H1 (cell line): ENCODE measurements around the gene MRRF. TPM values are rescaled to one million over a fixed set of nuclear protein-coding genes. Genes with fewer than 3 reads are reported as not detected.

Experiments used
- CTCF ChIA-PET: fragments of 300-600 bp; sonication (Branson Sonifier 250); formaldehyde crosslinking; loops from one replicate; lab custom pipeline; 2021; ENCODE audit not compliant: partially characterized antibody; lab: Charles Lee
- POLR2A ChIA-PET: fragments of 300-600 bp; sonication (Branson Sonifier 250); formaldehyde crosslinking; loops from one replicate; lab custom pipeline; 2021; ENCODE audit warnings: inconsistent platforms; ENCODE audit not compliant: partially characterized antibody; lab: Charles Lee
- DNase-seq, 2 experiments: peaks; one replicate each; pipeline versions ENCODE4 v3.0.0 to v3.0.0-alpha.2; 2010 to 2022; ENCODE audit warnings: low spot score in 2 of 2, low read depth in 1 of 2, mixed read lengths in 1 of 2
- FAIRE-seq: peaks from 2 replicates; lab custom pipeline; 2011; peaks lifted over from hg19 to GRCh38; lab: Jason Lieb, UNC
- H2AFZ ChIP-seq: 2 replicates; pipeline ENCODE4 v1.8.1; 2012; ENCODE audit warnings: low read length, inconsistent platforms
- H2AK5ac ChIP-seq: 2 replicates; pipeline ENCODE4 v1.6.1; 2013; ENCODE audit warnings: low read depth, low read length
- H2BK120ac ChIP-seq: replicated peaks from 2 replicates; pipeline ENCODE3; 2013; ENCODE audit warnings: low read depth, low read length, inconsistent platforms
- H2BK12ac ChIP-seq: 2 replicates; pipeline ENCODE4 v1.6.1; 2013; ENCODE audit warnings: low read depth, low read length
- H2BK15ac ChIP-seq: 2 replicates; pipeline ENCODE4 v1.6.1; 2013; ENCODE audit warnings: low read length
- H2BK20ac ChIP-seq: 2 replicates; pipeline ENCODE4 v1.6.1; 2013; ENCODE audit warnings: low read length
- H2BK5ac ChIP-seq: 2 replicates; pipeline ENCODE4 v1.6.1; 2013; ENCODE audit warnings: low read depth, low read length
- H3K14ac ChIP-seq: 2 replicates; pipeline ENCODE4 v1.6.1; 2013; ENCODE audit warnings: inconsistent platforms; ENCODE audit not compliant: insufficient read length
- H3K18ac ChIP-seq: 2 replicates; pipeline ENCODE4 v1.6.1; 2013; ENCODE audit warnings: low read length; ENCODE audit errors: extremely low read depth
- H3K23ac ChIP-seq: 2 replicates; pipeline ENCODE4 v1.6.1; 2013; ENCODE audit warnings: inconsistent platforms; ENCODE audit not compliant: insufficient read length
- H3K23me2 ChIP-seq: 2 replicates; pipeline ENCODE4 v1.6.1; 2013; ENCODE audit warnings: low read depth, low read length
- H3K27ac ChIP-seq: 2 replicates; pipeline ENCODE4 v1.6.1; 2011; ENCODE audit warnings: low read depth, low read length, inconsistent platforms
- H3K27me3 ChIP-seq, 4 experiments: replicated peaks in 1 of 4; 1 replicate in 1 of 4; 2 replicates in 3 of 4; pipeline versions ENCODE4 v1.6.1 to v1.8.1; 2011 to 2013; ENCODE audit warnings: low read length in 3 of 4, mild to moderate bottlenecking in 3 of 4, inconsistent platforms in 2 of 4, mixed read lengths in 2 of 4, moderate library complexity in 1 of 4; ENCODE audit not compliant: control insufficient read depth in 3 of 4, insufficient read depth in 3 of 4; ENCODE audit errors: extremely low read depth in 1 of 4
- H3K36me3 ChIP-seq, 4 experiments: 2 replicates each; pipeline versions ENCODE4 v1.6.1 to v1.8.1; 2011 to 2013; ENCODE audit warnings: mild to moderate bottlenecking in 4 of 4, low read length in 3 of 4, moderate library complexity in 2 of 4, control low read depth in 1 of 4, inconsistent platforms in 1 of 4; ENCODE audit not compliant: insufficient read depth in 4 of 4, control insufficient read depth in 2 of 4
- H3K4ac ChIP-seq: replicated peaks from 2 replicates; pipeline ENCODE3; 2013; ENCODE audit warnings: low read length, low read depth, mixed read lengths, inconsistent platforms; ENCODE audit not compliant: insufficient read length
- H3K4me1 ChIP-seq, 4 experiments: replicated peaks in 1 of 4; 1 replicate in 1 of 4; 2 replicates in 3 of 4; pipeline versions ENCODE4 v1.6.1 to v1.8.1; 2011 to 2013; ENCODE audit warnings: low read length in 3 of 4, inconsistent platforms in 2 of 4, mixed read lengths in 1 of 4; ENCODE audit not compliant: insufficient read depth in 4 of 4, control insufficient read depth in 3 of 4
- H3K4me2 ChIP-seq, 2 experiments: 2 replicates each; pipeline versions ENCODE4 v1.6.1 to v1.8.1; 2011 to 2013; ENCODE audit warnings: low read depth in 2 of 2, low read length in 2 of 2, control low read depth in 1 of 2, inconsistent platforms in 1 of 2, mild to moderate bottlenecking in 1 of 2; ENCODE audit not compliant: insufficient read depth in 1 of 2
- H3K4me3 ChIP-seq, 4 experiments: fragments of 200-600, 300-600 bp in 1 of 4; sonication (generic), shearing (Covaris generic), sonication (Bioruptor Twin) in 1 of 4; 2 replicates each; pipeline versions ENCODE4 v1.5.1 to v1.8.1; 2011 to 2016; ENCODE audit warnings: low read length in 4 of 4, low read depth in 3 of 4, control low read depth in 2 of 4, inconsistent platforms in 2 of 4, mild to moderate bottlenecking in 2 of 4, mixed read lengths in 1 of 4, moderate library complexity in 1 of 4; ENCODE audit not compliant: insufficient read depth in 2 of 4; ENCODE audit errors: extremely low read depth in 1 of 4
- H3K56ac ChIP-seq: replicated peaks from 2 replicates; pipeline ENCODE3; 2013; ENCODE audit warnings: low read depth, mild to moderate bottlenecking, mixed read lengths, low read length, inconsistent platforms; ENCODE audit not compliant: insufficient read length
- H3K79me1 ChIP-seq: 2 replicates; pipeline ENCODE4 v1.6.1; 2013; ENCODE audit warnings: low read depth, low read length, control low read depth
- H3K79me2 ChIP-seq, 2 experiments: 2 replicates each; pipeline versions ENCODE4 v1.6.1 to v1.8.1; 2012 to 2013; ENCODE audit warnings: low read length in 2 of 2, mild to moderate bottlenecking in 2 of 2, inconsistent platforms in 1 of 2; ENCODE audit not compliant: insufficient read depth in 2 of 2, control insufficient read depth in 1 of 2
- H3K9ac ChIP-seq, 4 experiments: replicated peaks in 1 of 4; 1 replicate in 1 of 4; 2 replicates in 3 of 4; pipeline versions ENCODE4 v1.6.1 to v1.8.1; 2011 to 2013; ENCODE audit warnings: low read depth in 3 of 4, low read length in 3 of 4, control low read depth in 2 of 4, mild to moderate bottlenecking in 2 of 4, moderate library complexity in 2 of 4, inconsistent platforms in 1 of 4; ENCODE audit errors: extremely low read depth in 1 of 4
- H3K9me3 ChIP-seq, 2 experiments: 2 replicates each; pipeline versions ENCODE4 v1.6.1 to v1.8.1; 2012 to 2013; ENCODE audit warnings: mild to moderate bottlenecking in 2 of 2, moderate library complexity in 2 of 2, control low read depth in 1 of 2, inconsistent platforms in 1 of 2, low read depth in 1 of 2, low read length in 1 of 2, mixed read lengths in 1 of 2; ENCODE audit not compliant: insufficient read depth in 2 of 2
- H4K20me1 ChIP-seq, 2 experiments: replicated peaks in 1 of 2; 2 replicates each; pipeline versions ENCODE3 to v1.8.1; 2011 to 2013; ENCODE audit warnings: inconsistent platforms in 2 of 2, low read length in 2 of 2, mild to moderate bottlenecking in 1 of 2; ENCODE audit not compliant: insufficient read depth in 2 of 2, control insufficient read depth in 1 of 2
- H4K5ac ChIP-seq: 2 replicates; pipeline ENCODE4 v1.6.1; 2013; ENCODE audit warnings: low read length, low read depth, mixed read lengths, inconsistent platforms; ENCODE audit not compliant: insufficient read length
- H4K8ac ChIP-seq: 2 replicates; pipeline ENCODE4 v1.8.0; 2013; ENCODE audit warnings: mild to moderate bottlenecking, moderate library complexity, low read length, inconsistent platforms; ENCODE audit not compliant: insufficient read depth; ENCODE audit errors: extremely low read depth
- H4K91ac ChIP-seq: replicated peaks from 2 replicates; pipeline ENCODE3; 2013; ENCODE audit warnings: low read length, mixed read lengths, inconsistent platforms; ENCODE audit not compliant: insufficient read length
- ASH2L ChIP-seq: fragments of 200-600, 300-600 bp; sonication (generic); IDR thresholded peaks from one replicate; pipeline ENCODE4 v1.7.1; 2017; ENCODE audit warnings: low read length
- CBX8 ChIP-seq: fragments of 300-800, 300-1000 bp; sonication (generic); IDR thresholded peaks from 2 replicates; pipeline ENCODE4 v1.7.1; 2016; ENCODE audit warnings: low read depth, low read length, borderline replicate concordance
- CHD2 ChIP-seq: IDR thresholded peaks from 2 replicates; pipeline ENCODE4 v1.6.1; 2012; ENCODE audit warnings: low read length, improper control_type of control experiment
- EGR1 ChIP-seq: IDR thresholded peaks from 2 replicates; pipeline ENCODE4 v1.6.1; 2011; ENCODE audit warnings: low read depth, low read length, borderline replicate concordance
- KDM5A ChIP-seq: fragments of 200-600 bp; IDR thresholded peaks from 2 replicates; pipeline ENCODE4 v1.7.1; 2012; ENCODE audit warnings: mild to moderate bottlenecking, low read length, inconsistent platforms, mixed read lengths
- MAX ChIP-seq: IDR thresholded peaks from 2 replicates; pipeline ENCODE4 v1.6.1; 2012; ENCODE audit warnings: inconsistent platforms
- NANOG ChIP-seq: IDR thresholded peaks from 2 replicates; pipeline ENCODE4 v1.6.1; 2011; ENCODE audit warnings: low read length, low read depth, mild to moderate bottlenecking, inconsistent platforms; ENCODE audit not compliant: insufficient read depth, poor library complexity, severe bottlenecking
- SIRT6 ChIP-seq: IDR thresholded peaks from one replicate; pipeline ENCODE4 v1.7.1; 2012; ENCODE audit warnings: low read length, inconsistent platforms
- SP1 ChIP-seq: IDR thresholded peaks from 2 replicates; pipeline ENCODE4 v1.6.1; 2011; ENCODE audit warnings: low read depth, low read length
- SUZ12 ChIP-seq: fragments of 200-600 bp; sonication (generic); IDR thresholded peaks from 2 replicates; pipeline ENCODE4 v1.6.1; 2012; ENCODE audit warnings: mild to moderate bottlenecking, inconsistent platforms, low read length, moderate library complexity, mixed read lengths
- WGBS, 2 experiments: shearing (Covaris generic) in 1 of 2; methylation state at CpG; one replicate each; pipeline versions ENCODE4 v1.1.6 to v1.1.7; 2013 to 2015; ENCODE audit warnings: low lambda C conversion rate in 2 of 2, mixed read lengths in 2 of 2, inconsistent platforms in 1 of 2, low coverage in 1 of 2, missing lambda C conversion rate in 1 of 2; ENCODE audit not compliant: insufficient replicate concordance in 2 of 2, insufficient coverage in 1 of 2, insufficient read length in 1 of 2; ENCODE audit errors: extremely low coverage in 1 of 2, missing lambda C conversion rate in 1 of 2; 5-methylcytosine and 5-hydroxymethylcytosine counted together
- polyA plus RNA-seq, 7 experiments: library from polyadenylated mRNA; depleted of rRNA in 3 of 7; stranded (reverse) in 5 of 7; unstranded in 2 of 7; fragments of >200 nt in 5 of 7; fragments of 200-250 nt in 2 of 7; gene quantifications; 1 replicate in 5 of 7; 2 replicates in 1 of 7; 4 replicates in 1 of 7; pipeline versions ENCODE4 v1.2.1 to v1.2.3, GENCODE V29; 2011 to 2013; ENCODE audit warnings: missing spikeins in 2 of 7, mixed read lengths in 2 of 7
- total RNA-seq: library from RNA; stranded (reverse); fragmentation: NEBNext Ultra II Directional; extraction: Animal tissue kit (Norgen Biotek cat#: 25700); gene quantifications from 2 replicates; pipeline ENCODE4 v1.2.1, GENCODE V29; 2021

Gene MRRF
- total and polyA plus RNA-seq, 2 of the 8 experiments (the other 6 are each of a cell fraction or from before 2014, with no cell fraction given) = 29.4 to 47.8 TPM

- Histone ChIP-seq H4K8ac (no peak overlapping the region), H2AFZ (no peak overlapping the region), H4K91ac (no peak overlapping the region), H2BK15ac (no peak overlapping the region), H3K23ac (no peak overlapping the region), H4K20me1 (peaks cover 0 to 8% of the 10 kb centered on the region in 2 experiments), H2BK120ac (no peak overlapping the region), H3K36me3 (peaks cover 2 to 47% (median 24%) of the 10 kb centered on the region in 4 experiments; a peak in 7 of 8 replicates), H3K9me3 (no peaks in the 10 kb centered on the region), H3K23me2 (no peaks in the 10 kb centered on the region), H3K56ac (no peak overlapping the region), H4K5ac (no peak overlapping the region), H3K27ac (no peak overlapping the region), H2BK5ac (no peak overlapping the region), H3K27me3 (no peaks in the 10 kb centered on the region), H3K14ac (no peak overlapping the region), H2BK12ac (no peak overlapping the region), H3K4me3 (no peak overlapping the region), H3K18ac (no peak overlapping the region), H3K9ac (no peak overlapping the region), H2AK5ac (no peak overlapping the region), H3K4ac (no peak overlapping the region), H2BK20ac (no peak overlapping the region), H3K4me2 (no peak overlapping the region), H3K79me1 (no peaks in the 10 kb centered on the region), H3K4me1 (peaks cover 0 to 6% (median 1%) of the 10 kb centered on the region in 4 experiments; a peak in 4 of 7 replicates), H3K79me2 (no peaks in the 10 kb centered on the region; a peak in 1 of 4 replicates)
- TF ChIP-seq KDM5A (no peak), SIRT6 (no peak), CHD2 (no peak), SUZ12 (no peak), NANOG (no peak), MAX (no peak), SP1 (no peak), ASH2L (no peak), EGR1 (no peak), CBX8 (no peak)
- no peak for FAIRE-seq
- CTCF ChIA-PET = interaction anchor here (0.6 to 1.5 kb wide), 2 partner anchors 18 to 153 kb away, joined by 3 read pairs; no protein-coding TSS in a partner anchor
- POLR2A ChIA-PET = no interaction called here
- 91% methylated on average over 5 of the region's 5 CpGs; no CpG with 5 or more reads in 1 of the 2 experiments for WGBS, 2 experiments
- no peak for DNase-seq
Measured at GRCh38 chr9:122248448-122248865, 16.2 kb upstream of the MRRF start.
